H9 (cell line): ENCODE data around the gene SETBP1. TPM values are rescaled to one million over a fixed set of nuclear protein-coding genes. Genes with fewer than 3 reads are reported as not detected.

Experiments used
- DNase-seq: peaks from one replicate; pipeline ENCODE4 v3.0.0-alpha.2; 2017
- H2AFZ ChIP-seq: one replicate; pipeline ENCODE4 v1.6.1; 2013; ENCODE audit warnings: mild to moderate bottlenecking, low read length, control low read depth, moderate library complexity
- H2AK5ac ChIP-seq: 2 replicates; pipeline ENCODE4 v1.6.1; 2013; ENCODE audit warnings: low read length, control low read depth, mixed read lengths; ENCODE audit not compliant: insufficient read length
- H2BK120ac ChIP-seq: one replicate; pipeline ENCODE4 v1.6.1; 2013; ENCODE audit warnings: low read depth, mild to moderate bottlenecking, low read length, control low read depth, inconsistent platforms; ENCODE audit not compliant: poor library complexity, severe bottlenecking
- H2BK12ac ChIP-seq: 2 replicates; pipeline ENCODE4 v1.6.1; 2013; ENCODE audit warnings: low read length, control low read depth, mixed read lengths, low read depth; ENCODE audit not compliant: insufficient read length
- H2BK15ac ChIP-seq: 2 replicates; pipeline ENCODE4 v1.6.1; 2013; ENCODE audit warnings: low read depth, low read length, control low read depth
- H2BK20ac ChIP-seq: one replicate; pipeline ENCODE4 v1.6.1; 2013; ENCODE audit warnings: low read depth, mild to moderate bottlenecking, low read length, control low read depth, inconsistent platforms; ENCODE audit not compliant: poor library complexity, severe bottlenecking
- H2BK5ac ChIP-seq: 2 replicates; pipeline ENCODE4 v1.6.1; 2013; ENCODE audit warnings: low read length, control low read depth, mixed read lengths; ENCODE audit not compliant: insufficient read length
- H3K14ac ChIP-seq: 2 replicates; pipeline ENCODE4 v1.6.1; 2013; ENCODE audit warnings: low read length, control low read depth; ENCODE audit not compliant: insufficient read depth
- H3K18ac ChIP-seq: 2 replicates; pipeline ENCODE4 v1.6.1; 2013; ENCODE audit warnings: low read depth, mild to moderate bottlenecking, mixed read lengths, low read length, control low read depth; ENCODE audit not compliant: insufficient read length
- H3K23ac ChIP-seq: 2 replicates; pipeline ENCODE4 v1.6.1; 2013; ENCODE audit warnings: low read length, control low read depth, mixed read lengths, low read depth; ENCODE audit not compliant: insufficient read length
- H3K23me2 ChIP-seq: 2 replicates; pipeline ENCODE4 v1.6.1; 2013; ENCODE audit warnings: low read depth, mild to moderate bottlenecking, mixed read lengths, low read length, control low read depth; ENCODE audit not compliant: insufficient read length, poor library complexity, severe bottlenecking
- H3K27ac ChIP-seq: 2 replicates; pipeline ENCODE4 v1.5.1; 2013; ENCODE audit warnings: low read length, control low read depth, mixed read lengths, low read depth; ENCODE audit not compliant: insufficient read length
- H3K27me3 ChIP-seq: 2 replicates; pipeline ENCODE4 v1.6.1; 2013; ENCODE audit warnings: low read length, control low read depth, inconsistent platforms; ENCODE audit not compliant: insufficient read depth
- H3K4ac ChIP-seq: 2 replicates; pipeline ENCODE4 v1.6.1; 2013; ENCODE audit warnings: low read depth, mild to moderate bottlenecking, control low read depth, inconsistent platforms, low read length, moderate library complexity
- H3K4me1 ChIP-seq: 2 replicates; pipeline ENCODE4 v1.6.1; 2013; ENCODE audit warnings: low read length, control low read depth, inconsistent platforms; ENCODE audit not compliant: insufficient read depth
- H3K4me2 ChIP-seq: 2 replicates; pipeline ENCODE4 v1.6.1; 2013; ENCODE audit warnings: low read length, control low read depth, mixed read lengths; ENCODE audit not compliant: insufficient read length, insufficient read depth
- H3K56ac ChIP-seq: 2 replicates; pipeline ENCODE4 v1.6.1; 2013; ENCODE audit warnings: low read depth, mild to moderate bottlenecking, mixed read lengths, low read length, control low read depth; ENCODE audit not compliant: insufficient read length
- H3K79me1 ChIP-seq: 2 replicates; pipeline ENCODE4 v1.6.1; 2013; ENCODE audit warnings: low read depth, mild to moderate bottlenecking, moderate library complexity, low read length, control low read depth, inconsistent platforms; ENCODE audit not compliant: insufficient read depth, poor library complexity, severe bottlenecking
- H3K79me2 ChIP-seq: 2 replicates; pipeline ENCODE4 v1.6.1; 2013; ENCODE audit warnings: low read length, control low read depth, inconsistent platforms; ENCODE audit not compliant: insufficient read depth
- H3K9ac ChIP-seq: 2 replicates; pipeline ENCODE4 v1.6.1; 2013; ENCODE audit warnings: low read length, control low read depth, mixed read lengths; ENCODE audit not compliant: insufficient read length; ENCODE audit errors: extremely low read depth
- H3K9me3 ChIP-seq: one replicate; pipeline ENCODE4 v1.6.1; 2013; ENCODE audit warnings: low read depth, low read length, inconsistent platforms; ENCODE audit not compliant: control insufficient read depth
- H3T11ph ChIP-seq: one replicate; pipeline ENCODE4 v1.6.1; 2013; ENCODE audit warnings: mild to moderate bottlenecking, low read length, control low read depth, inconsistent platforms
- H4K20me1 ChIP-seq: one replicate; pipeline ENCODE4 v1.6.1; 2013; ENCODE audit not compliant: control insufficient read depth, insufficient read length, insufficient read depth
- H4K5ac ChIP-seq: 2 replicates; pipeline ENCODE4 v1.6.1; 2013; ENCODE audit warnings: low read depth, mild to moderate bottlenecking, mixed read lengths, low read length, control low read depth; ENCODE audit not compliant: insufficient read length
- H4K8ac ChIP-seq: replicated peaks from 2 replicates; pipeline ENCODE4 v1.6.1; 2013; ENCODE audit warnings: low read length, control low read depth, mixed read lengths, low read depth; ENCODE audit not compliant: insufficient read length
- H4K91ac ChIP-seq: 2 replicates; pipeline ENCODE4 v1.6.1; 2013; ENCODE audit warnings: low read depth, mild to moderate bottlenecking, moderate library complexity, mixed read lengths, low read length, control low read depth; ENCODE audit not compliant: insufficient read length
- H3K27ac Mint-ChIP-seq, 3 experiments: 2 replicates in 2 of 3; 3 replicates in 1 of 3; pipeline ENCODE4 v1.8.0; 2020 to 2021; ENCODE audit warnings: mixed read lengths in 3 of 3, mild to moderate bottlenecking in 1 of 3, moderate library complexity in 1 of 3
- H3K27me3 Mint-ChIP-seq: 2 replicates; pipeline ENCODE4 v1.8.0; 2021; ENCODE audit warnings: low read depth, mild to moderate bottlenecking, moderate library complexity, mixed read lengths
- H3K36me3 Mint-ChIP-seq, 3 experiments: 2 replicates in 2 of 3; 3 replicates in 1 of 3; pipeline ENCODE4 v1.8.0; 2020 to 2021; ENCODE audit warnings: low read depth in 3 of 3, mixed read lengths in 3 of 3; ENCODE audit not compliant: insufficient read depth in 1 of 3
- H3K4me1 Mint-ChIP-seq, 2 experiments: 2 replicates each; pipeline ENCODE4 v1.8.0; 2020; ENCODE audit warnings: mixed read lengths in 2 of 2
- H3K4me3 Mint-ChIP-seq, 2 experiments: 2 replicates in 1 of 2; 3 replicates in 1 of 2; pipeline ENCODE4 v1.8.0; 2020 to 2021; ENCODE audit warnings: mild to moderate bottlenecking in 2 of 2, mixed read lengths in 2 of 2, moderate library complexity in 1 of 2
- H3K9me3 Mint-ChIP-seq, 2 experiments: 2 replicates in 1 of 2; 3 replicates in 1 of 2; pipeline ENCODE4 v1.8.0; 2020; ENCODE audit warnings: mild to moderate bottlenecking in 2 of 2, mixed read lengths in 2 of 2, moderate library complexity in 1 of 2
- WGBS: extraction: QIAGEN DNeasy Blood & Tissue Kit; methylation state at CpG from one replicate; pipeline ENCODE4 v1.1.7; 2013; ENCODE audit warnings: missing lambda C conversion rate, low lambda C conversion rate, mixed read lengths; ENCODE audit not compliant: insufficient read length; ENCODE audit errors: extremely low coverage; 5-methylcytosine and 5-hydroxymethylcytosine counted together
- total RNA-seq: library from RNA; stranded (reverse); gene quantifications from 2 replicates; pipeline ENCODE4 v1.2.1, GENCODE V29; 2021
- TF ChIP-seq, protein P1 (sequence below): fragments of 200-600 bp; sonication (generic); conservative IDR thresholded peaks from 3 replicates; pipeline ENCODE4 v1.8.0; 2021; ENCODE audit warnings: antibody characterized with exemption, mild to moderate bottlenecking

The SETBP1 gene
- total RNA-seq, 1 experiment from 2014 or later, result 4.6 TPM

DNA sequence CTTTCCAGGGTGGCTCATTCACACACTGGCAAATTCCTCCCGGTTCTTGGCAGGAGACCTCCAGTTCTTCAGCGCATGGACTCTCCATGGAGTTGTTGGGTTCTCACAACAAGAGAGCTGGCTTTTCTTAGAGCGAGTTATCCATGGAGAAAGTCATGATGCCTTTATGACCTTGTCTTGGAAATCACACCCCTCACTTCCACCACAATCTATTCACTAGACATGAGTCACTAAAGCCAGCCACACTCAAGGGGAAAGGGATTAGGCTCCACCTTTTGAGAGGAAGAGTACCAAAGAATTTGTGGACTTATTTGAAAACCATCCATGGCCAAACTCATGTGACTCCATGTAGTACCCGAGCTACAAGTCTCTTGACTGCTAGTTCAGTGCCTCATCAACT lies 160.5 kb downstream of the SETBP1 start:
- Histone ChIP-seq H3K79me2 (no peaks in the 10 kb centered on the region), H4K20me1 (no peaks in the 10 kb centered on the region), H2BK20ac (no peak overlapping the region), H2BK5ac (no peak overlapping the region), H3K4me2 (no peak overlapping the region), H3K9me3 (no peaks in the 10 kb centered on the region), H2BK15ac (no peak overlapping the region), H3K23me2 (no peaks in the 10 kb centered on the region), H3K14ac (no peak overlapping the region; the same call in 1 of the 2 replicates), H3K4me1 (peaks cover 7% of the 10 kb centered on the region), H3K9ac (no peak overlapping the region), H2BK120ac (no peak overlapping the region), H3K79me1 (no peaks in the 10 kb centered on the region), H2AFZ (no peak overlapping the region), H3K27ac (no peak overlapping the region), H4K8ac (no peak overlapping the region), H3T11ph (no peak overlapping the region), H3K27me3 (no peaks in the 10 kb centered on the region), H4K5ac (no peak overlapping the region), H3K18ac (no peak overlapping the region), H2AK5ac (no peak overlapping the region), H3K56ac (no peak overlapping the region), H3K23ac (no peak overlapping the region), H3K4ac (no peak overlapping the region), H4K91ac (no peak overlapping the region), H2BK12ac (no peak overlapping the region)
- Mint-ChIP-seq H3K4me1 (peaks cover 31 to 37% of the 10 kb centered on the region in 2 experiments), H3K36me3 (no peaks in the 10 kb centered on the region), H3K27me3 (no peaks in the 10 kb centered on the region), H3K4me3 (no peak overlapping the region), H3K27ac (no peak overlapping the region; a peak in 1 of 7 replicates), H3K9me3 (peaks cover 0 to 2% of the 10 kb centered on the region in 2 experiments; a peak in 1 of 5 replicates)
- TF ChIP-seq, protein P1, sequence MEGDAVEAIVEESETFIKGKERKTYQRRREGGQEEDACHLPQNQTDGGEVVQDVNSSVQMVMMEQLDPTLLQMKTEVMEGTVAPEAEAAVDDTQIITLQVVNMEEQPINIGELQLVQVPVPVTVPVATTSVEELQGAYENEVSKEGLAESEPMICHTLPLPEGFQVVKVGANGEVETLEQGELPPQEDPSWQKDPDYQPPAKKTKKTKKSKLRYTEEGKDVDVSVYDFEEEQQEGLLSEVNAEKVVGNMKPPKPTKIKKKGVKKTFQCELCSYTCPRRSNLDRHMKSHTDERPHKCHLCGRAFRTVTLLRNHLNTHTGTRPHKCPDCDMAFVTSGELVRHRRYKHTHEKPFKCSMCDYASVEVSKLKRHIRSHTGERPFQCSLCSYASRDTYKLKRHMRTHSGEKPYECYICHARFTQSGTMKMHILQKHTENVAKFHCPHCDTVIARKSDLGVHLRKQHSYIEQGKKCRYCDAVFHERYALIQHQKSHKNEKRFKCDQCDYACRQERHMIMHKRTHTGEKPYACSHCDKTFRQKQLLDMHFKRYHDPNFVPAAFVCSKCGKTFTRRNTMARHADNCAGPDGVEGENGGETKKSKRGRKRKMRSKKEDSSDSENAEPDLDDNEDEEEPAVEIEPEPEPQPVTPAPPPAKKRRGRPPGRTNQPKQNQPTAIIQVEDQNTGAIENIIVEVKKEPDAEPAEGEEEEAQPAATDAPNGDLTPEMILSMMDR, result no peak
- WGBS, result no CpG with 5 or more reads among the region's 4 CpGs
- no peak for DNase-seq
